IPS-11a (cell line): ENCODE results near the gene MOCOS.
A peak's percentile ranks its signal among the peaks of the same experiment; 100 is the strongest.
"Not testable (repeated sequence)": the region's sequence is repeated elsewhere in the genome, so short reads cannot be mapped to it uniquely, and the experiment has no call there.

Source experiments
- H3K4me3 ChIP-seq: one replicate; pipeline ENCODE4 v1.5.1; 2013; ENCODE audit warnings: low read depth, low read length, control low read depth

The MOCOS gene, protein sequence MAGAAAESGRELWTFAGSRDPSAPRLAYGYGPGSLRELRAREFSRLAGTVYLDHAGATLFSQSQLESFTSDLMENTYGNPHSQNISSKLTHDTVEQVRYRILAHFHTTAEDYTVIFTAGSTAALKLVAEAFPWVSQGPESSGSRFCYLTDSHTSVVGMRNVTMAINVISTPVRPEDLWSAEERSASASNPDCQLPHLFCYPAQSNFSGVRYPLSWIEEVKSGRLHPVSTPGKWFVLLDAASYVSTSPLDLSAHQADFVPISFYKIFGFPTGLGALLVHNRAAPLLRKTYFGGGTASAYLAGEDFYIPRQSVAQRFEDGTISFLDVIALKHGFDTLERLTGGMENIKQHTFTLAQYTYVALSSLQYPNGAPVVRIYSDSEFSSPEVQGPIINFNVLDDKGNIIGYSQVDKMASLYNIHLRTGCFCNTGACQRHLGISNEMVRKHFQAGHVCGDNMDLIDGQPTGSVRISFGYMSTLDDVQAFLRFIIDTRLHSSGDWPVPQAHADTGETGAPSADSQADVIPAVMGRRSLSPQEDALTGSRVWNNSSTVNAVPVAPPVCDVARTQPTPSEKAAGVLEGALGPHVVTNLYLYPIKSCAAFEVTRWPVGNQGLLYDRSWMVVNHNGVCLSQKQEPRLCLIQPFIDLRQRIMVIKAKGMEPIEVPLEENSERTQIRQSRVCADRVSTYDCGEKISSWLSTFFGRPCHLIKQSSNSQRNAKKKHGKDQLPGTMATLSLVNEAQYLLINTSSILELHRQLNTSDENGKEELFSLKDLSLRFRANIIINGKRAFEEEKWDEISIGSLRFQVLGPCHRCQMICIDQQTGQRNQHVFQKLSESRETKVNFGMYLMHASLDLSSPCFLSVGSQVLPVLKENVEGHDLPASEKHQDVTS

DNA sequence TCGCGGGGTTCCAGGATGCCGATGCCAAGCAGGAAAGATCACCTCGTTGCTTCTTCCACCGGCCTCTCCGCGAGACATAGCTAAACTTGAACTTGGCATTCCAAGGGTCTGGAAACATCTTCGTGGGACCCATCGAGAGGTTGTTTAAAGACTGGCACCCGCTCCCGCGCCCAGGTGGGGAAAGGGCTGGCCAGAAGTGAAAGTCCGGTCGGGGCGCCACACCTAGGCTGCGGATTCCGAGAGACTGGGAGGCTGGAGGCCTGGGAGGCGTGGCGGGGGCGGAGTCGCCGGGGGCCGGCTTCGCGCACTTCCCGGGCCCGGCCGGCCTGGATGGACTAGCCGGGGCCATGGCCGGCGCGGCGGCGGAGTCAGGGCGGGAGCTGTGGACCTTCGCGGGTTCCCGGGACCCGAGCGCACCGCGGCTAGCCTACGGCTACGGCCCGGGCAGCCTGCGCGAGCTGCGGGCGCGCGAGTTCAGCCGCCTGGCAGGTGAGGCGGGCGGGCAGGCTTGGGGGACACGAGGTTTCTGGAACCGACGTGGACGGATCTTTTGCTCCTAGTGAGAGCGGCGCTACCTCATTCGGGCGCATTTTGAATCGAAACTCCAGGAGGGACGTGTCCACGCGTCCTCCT lies at the start of gene MOCOS:
MOCOS (plus strand) TSS at position 305 of the 633 bp plus-strand sequence; CDS start at position 348, 43 bp downstream.
- peak within 1 kb of the TSS; percentile 47 for H3K4me3 ChIP-seq

GRCh38 chr18:36139245-36139644 lies 48.1 kb upstream of the MOCOS start:
- H3K4me3 ChIP-seq = no peak overlapping the region

DNA sequence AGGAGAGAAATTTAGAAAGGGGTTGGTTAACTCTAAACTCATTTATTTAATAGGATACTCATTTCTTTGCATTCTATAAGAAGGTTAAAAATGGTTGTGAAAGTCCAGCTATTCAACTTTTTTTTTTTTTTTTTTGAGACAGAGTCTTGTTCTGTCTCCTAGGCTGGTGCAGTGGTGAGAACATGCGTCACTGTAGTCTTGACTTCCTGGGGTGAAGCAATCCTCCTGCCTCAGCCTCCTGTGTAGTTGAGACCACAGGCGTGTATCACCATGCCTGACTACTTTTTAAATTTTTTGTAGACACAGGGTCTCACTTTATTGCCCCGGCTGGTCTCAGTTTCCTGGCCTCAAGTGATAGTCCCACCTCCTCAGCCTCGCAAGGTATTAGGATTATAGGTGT lies 45.7 kb upstream of the MOCOS start:
- H3K4me3 ChIP-seq = no peak overlapping the region

- no peak overlapping the region for H3K4me3 ChIP-seq
Measured at GRCh38 chr18:36142751-36143150, 44.5 kb upstream of the MOCOS start.

DNA sequence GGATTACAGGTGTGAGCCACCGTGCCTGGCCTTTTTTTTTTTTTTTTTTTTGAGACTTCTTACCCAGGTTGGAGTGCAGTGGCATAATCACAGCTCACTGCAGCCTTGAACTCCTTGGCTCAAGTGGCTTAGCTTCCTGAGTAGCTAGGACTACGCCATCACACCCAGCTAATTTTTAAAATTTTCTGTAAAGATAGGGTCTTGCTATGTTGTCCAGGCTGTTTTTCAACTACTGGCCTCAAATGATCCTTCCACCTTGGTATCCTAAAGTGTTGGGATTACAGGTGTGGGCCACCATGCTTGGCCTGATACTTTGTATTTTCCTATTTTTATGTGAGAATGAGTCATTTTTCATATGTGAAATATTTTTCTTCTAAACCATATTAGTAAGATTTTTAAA lies 43.9 kb upstream of the MOCOS start:
- no peak overlapping the region for H3K4me3 ChIP-seq

GRCh38 chr18:36149514-36150289 lies 37.6 kb upstream of the MOCOS start:
- no peak overlapping the region for H3K4me3 ChIP-seq

GRCh38 chr18:36152781-36153180 lies 34.5 kb upstream of the MOCOS start:
- no peak overlapping the region for H3K4me3 ChIP-seq

- no peak overlapping the region for H3K4me3 ChIP-seq
Measured at GRCh38 chr18:36153203-36153602, 34.1 kb upstream of the MOCOS start.

DNA sequence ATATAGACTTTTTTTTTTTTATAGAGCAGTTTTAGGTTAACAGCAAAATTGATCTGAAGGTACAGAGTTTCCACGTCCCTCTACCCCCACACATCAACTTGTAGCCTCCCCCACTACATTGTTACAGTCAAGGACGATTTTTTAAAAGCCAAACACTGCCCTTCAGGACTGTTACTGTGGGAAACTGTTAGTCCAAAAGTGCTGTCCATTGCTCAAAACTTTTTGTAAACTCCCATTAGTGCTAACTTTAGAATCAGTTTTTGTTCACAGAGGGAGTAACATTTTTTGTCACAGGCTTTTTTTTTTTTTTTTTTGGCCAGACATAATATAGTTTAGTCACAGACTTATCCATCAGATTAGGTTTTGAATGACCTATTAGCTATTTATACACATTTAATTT lies 33.5 kb upstream of the MOCOS start:
- no peak overlapping the region for H3K4me3 ChIP-seq

GRCh38 chr18:36155851-36156757 lies 31.2 kb upstream of the MOCOS start:
- H3K4me3 ChIP-seq = no peak overlapping the region

- no peak overlapping the region for H3K4me3 ChIP-seq
Measured at GRCh38 chr18:36157441-36157840, 29.9 kb upstream of the MOCOS start.

DNA sequence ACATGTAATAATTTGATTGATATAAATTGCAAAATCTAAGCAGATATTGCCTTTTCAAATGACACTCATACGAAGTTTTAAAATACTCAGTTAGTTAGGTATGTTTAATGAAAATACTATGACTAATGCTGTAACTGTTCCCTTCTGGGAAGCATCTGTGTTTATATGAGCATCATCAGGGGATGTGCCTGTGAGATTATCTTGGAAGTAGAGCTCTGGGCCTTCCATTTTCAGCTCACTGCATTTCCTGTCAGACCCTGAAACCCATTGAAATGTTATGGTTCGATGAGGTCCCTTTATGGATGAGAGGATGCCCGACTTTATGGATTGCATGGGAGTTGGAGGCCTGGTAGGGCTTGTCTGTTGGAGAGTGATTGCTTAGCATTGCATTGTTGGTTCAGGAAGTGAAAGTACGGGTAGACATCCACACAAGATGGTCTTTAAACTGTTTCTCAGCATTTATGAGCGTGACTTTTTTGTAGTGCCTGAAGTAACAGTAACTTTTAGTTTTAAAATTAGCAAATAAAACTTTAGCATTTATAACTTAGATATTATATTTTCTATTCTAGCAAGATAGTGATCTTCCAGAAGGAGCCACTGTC lies 28.9 kb upstream of the MOCOS start:
- H3K4me3 ChIP-seq = no peak overlapping the region

DNA sequence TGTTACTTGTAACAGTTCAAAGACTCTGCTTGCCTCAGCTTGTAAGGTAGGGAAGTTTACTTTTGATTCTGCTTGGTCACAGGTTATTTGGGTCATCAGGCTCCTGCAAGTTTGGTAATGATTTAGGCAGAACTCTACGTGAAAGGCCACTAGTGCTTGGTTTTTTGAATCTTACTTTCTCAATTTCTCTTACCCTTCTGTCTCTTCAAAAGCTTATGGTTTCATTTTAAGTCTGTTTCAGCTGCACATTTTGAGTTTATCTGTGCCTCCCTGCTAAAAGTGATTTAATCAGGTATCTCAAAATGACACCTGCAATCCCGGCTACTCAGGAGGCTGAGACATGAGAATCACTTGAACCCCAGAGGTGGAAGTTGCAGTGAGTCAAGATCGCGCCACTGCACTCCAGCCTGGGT lies 26.3 kb upstream of the MOCOS start:
- no peak overlapping the region for H3K4me3 ChIP-seq

- H3K4me3 ChIP-seq = no peak overlapping the region
Measured at GRCh38 chr18:36162981-36163380, 24.3 kb upstream of the MOCOS start.

GRCh38 chr18:36167692-36168218 lies 19.5 kb upstream of the MOCOS start:
- no peak overlapping the region for H3K4me3 ChIP-seq

GRCh38 chr18:36168296-36168695 lies 19.0 kb upstream of the MOCOS start:
- H3K4me3 ChIP-seq = not testable (repeated sequence)

GRCh38 chr18:36169938-36170337 lies 17.4 kb upstream of the MOCOS start:
- no peak overlapping the region for H3K4me3 ChIP-seq

DNA sequence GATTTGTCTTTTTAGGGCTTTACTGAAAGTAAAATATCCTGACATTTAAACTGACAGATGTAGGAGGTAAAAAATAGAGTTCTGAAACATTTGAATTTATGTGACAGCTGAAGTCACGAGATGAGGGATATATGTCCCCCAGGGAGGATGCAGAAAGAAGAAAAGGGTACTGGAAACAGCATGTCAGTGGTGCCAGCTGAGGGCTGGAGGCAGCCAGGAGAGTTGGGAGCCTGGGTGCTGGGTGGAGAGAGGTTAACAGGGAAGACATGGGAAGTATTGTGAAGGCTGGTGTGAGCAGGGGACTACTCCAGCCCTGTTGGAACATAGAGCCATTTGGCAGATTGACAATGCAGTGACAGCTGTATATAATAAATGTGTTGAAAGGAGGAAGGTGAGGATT lies 11.8 kb upstream of the MOCOS start:
- no peak overlapping the region for H3K4me3 ChIP-seq

- H3K4me3 ChIP-seq = no peak overlapping the region
Measured at GRCh38 chr18:36176177-36176584, 11.1 kb upstream of the MOCOS start.
